ENCODE results near the gene ZNF362. TPM values are rescaled to one million over a fixed set of nuclear protein-coding genes. Genes with fewer than 3 reads are reported as not detected.

ZNF362 gene
- total and polyA plus RNA-seq, 10 of the 15 experiments (the other 5 are each of a cell fraction or from before 2014, with no cell fraction given): 0.74 to 22.8 (median 7.4) TPM

DNA sequence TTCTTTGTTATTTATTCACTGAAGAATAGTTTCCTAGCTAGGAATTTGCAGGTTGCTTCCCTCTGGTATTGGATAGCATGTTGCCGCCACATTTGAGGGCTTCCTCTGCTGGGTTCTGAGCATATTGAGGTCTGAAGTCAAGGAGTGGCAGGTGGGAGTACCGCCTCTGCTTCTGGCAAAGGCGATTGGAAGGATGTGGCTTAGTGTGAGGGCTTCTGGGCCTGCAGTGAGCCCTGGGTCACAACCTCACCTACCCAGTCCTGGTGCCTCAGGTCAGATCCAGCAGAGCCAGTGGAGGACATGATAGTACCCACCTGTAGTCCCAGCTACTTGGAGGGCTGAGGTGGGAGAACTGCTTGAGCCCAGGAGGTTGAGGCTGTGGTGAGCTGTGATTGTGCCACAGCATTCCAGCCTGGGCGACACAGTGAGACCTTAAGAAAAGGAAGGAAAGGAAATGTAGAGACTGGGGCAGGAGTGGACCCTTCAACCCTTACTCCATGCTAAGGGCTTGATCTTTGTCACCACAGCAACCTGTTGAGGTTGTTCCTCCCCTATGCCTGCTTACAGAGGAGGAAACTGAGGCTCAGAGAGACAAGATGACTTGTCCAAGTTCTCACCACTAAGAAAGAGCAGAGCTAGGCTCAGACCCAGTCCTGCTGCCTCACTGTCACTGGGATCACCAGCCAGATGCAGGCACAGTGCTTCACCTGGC, 41.8 kb downstream of the ZNF362 start (continued):
- TF ChIP-seq, protein P1, sequence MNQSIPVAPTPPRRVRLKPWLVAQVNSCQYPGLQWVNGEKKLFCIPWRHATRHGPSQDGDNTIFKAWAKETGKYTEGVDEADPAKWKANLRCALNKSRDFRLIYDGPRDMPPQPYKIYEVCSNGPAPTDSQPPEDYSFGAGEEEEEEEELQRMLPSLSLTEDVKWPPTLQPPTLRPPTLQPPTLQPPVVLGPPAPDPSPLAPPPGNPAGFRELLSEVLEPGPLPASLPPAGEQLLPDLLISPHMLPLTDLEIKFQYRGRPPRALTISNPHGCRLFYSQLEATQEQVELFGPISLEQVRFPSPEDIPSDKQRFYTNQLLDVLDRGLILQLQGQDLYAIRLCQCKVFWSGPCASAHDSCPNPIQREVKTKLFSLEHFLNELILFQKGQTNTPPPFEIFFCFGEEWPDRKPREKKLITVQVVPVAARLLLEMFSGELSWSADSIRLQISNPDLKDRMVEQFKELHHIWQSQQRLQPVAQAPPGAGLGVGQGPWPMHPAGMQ (IDR thresholded peaks at IDR 0.05; ENCODE audit: borderline replicate concordance): no peak
- TF ChIP-seq EZH2 (IDR thresholded peaks at IDR 0.05; ENCODE audit: borderline replicate concordance, control insufficient read depth, low read depth, low read length): no peak
- TF ChIP-seq NRF1 (conservative IDR thresholded peaks at IDR 0.05; ENCODE audit: low read depth, low read length): no peak
- no peak for TF ChIP-seq POU2F2 (IDR thresholded peaks at IDR 0.05; ENCODE audit: borderline replicate concordance, low read depth, low read length)

DNA sequence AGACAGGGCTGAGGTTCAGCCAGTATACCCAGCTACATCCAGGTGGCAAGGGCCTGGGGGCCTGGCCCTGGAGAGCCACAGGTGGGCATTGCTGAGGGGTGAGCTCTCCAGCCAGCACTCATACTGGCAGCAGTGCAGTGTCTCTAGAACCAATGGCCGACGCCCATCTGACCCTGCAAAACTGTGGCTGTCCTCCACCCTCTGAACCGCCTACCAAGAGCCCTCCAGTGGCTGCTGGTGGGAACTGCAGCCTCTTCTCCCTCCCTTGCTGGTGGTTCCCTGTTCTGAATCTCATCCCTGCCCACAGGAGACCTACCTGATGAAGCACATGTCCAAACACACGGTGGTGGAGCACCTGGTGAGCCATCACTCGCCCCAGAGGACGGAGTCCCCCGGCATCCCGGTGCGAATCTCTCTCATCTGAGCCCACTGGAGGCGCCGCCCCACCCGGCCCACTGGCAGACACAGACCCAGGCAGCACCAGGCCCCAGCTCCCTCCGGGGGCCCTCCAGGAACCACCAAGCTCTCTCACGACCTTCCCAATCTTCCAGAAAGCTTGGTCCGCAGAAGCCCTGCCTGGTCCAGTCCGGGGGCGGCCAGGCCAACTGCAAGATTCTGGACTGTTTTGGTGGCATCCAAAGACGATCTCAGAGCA, 42.5 kb downstream of the ZNF362 start:
- no peaks in the 10 kb centered on the region for H3K4me1 ChIP-seq (ENCODE audit: control insufficient read depth, insufficient read depth, low read length)
- no peak overlapping the region for H3K9ac ChIP-seq (ENCODE audit: control insufficient read depth, insufficient read depth, low read length)
- H3K4me2 ChIP-seq (ENCODE audit: control insufficient read depth, insufficient read depth): no peak overlapping the region
- SMC1A ChIA-PET (ENCODE audit: uncharacterized antibody, unreplicated experiment): interaction anchor here (1.4 to 7.5 kb wide), 3 partner anchors 67 to 172 kb away, joined by 4 to 149 read pairs (median 71); partner anchors contain the start of gene ZSCAN20
- intact Hi-C loops (cut with micrococcal nuclease; ENCODE audit: unreplicated experiment) (loop anchor here (5.0 kb wide), 2 partner anchors 161 to 186 kb away; no protein-coding TSS in a partner anchor), in situ Hi-C loops (cut with MboI) (loop anchor here (5.0 kb wide), 3 partner anchors 69 to 314 kb away; no protein-coding TSS in a partner anchor)
- no peaks in the 10 kb centered on the region for H4K20me1 ChIP-seq (ENCODE audit: control insufficient read depth, insufficient read depth)
- H3K27me3 ChIP-seq (replicated peaks in 1 of 2; ENCODE audit: control insufficient read depth in 2 of 2, insufficient read depth in 2 of 2, low read length in 1 of 2): no peaks in the 10 kb centered on the region
- POLR2A ChIA-PET: no interaction called here
- no TSS peak for BruUV-seq (replicated peaks)
- no peak overlapping the region for H2AFZ ChIP-seq (ENCODE audit: control insufficient read depth, low read depth, low read length)
- RAD21 ChIA-PET (ENCODE audit: unreplicated experiment): interaction anchor here (6.0 kb wide), 1 partner anchor 171 kb away, joined by 103 read pairs; the partner anchor contains the start of gene ZSCAN20
- CTCF ChIA-PET: interaction anchor here (1.1 to 7.8 kb wide), 11 partner anchors 17 to 186 kb away, joined by 3 to 239 read pairs (median 4); partner anchors contain the start of gene ZSCAN20
- FAIRE-seq: peak; percentile 66
- peak; percentile 88 for ATAC-seq
- no peaks in the 10 kb centered on the region for H3K9me3 ChIP-seq (replicated peaks; ENCODE audit: control insufficient read depth, insufficient read depth, low read length)
- H3K36me3 ChIP-seq (ENCODE audit: control insufficient read depth in 2 of 2, insufficient read depth in 2 of 2, low read length in 1 of 2): peaks cover 0 to 3% of the 10 kb centered on the region in 2 experiments; a peak in 3 of 4 replicates
- no peak for DNase-seq (ENCODE audit: low read depth, low spot score)
- WGBS (ENCODE audit: insufficient coverage, insufficient replicate concordance, low lambda C conversion rate, missing lambda C conversion rate): 53% methylated on average over 18 of the region's 18 CpGs
- no peak overlapping the region for H3K27ac ChIP-seq (ENCODE audit: control insufficient read depth, insufficient read depth)
- H3K79me2 ChIP-seq (ENCODE audit: control insufficient read depth, insufficient read depth, low read length): no peaks in the 10 kb centered on the region
- no peak overlapping the region for H3K4me3 ChIP-seq
- TF ChIP-seq SMAD1 (IDR thresholded peaks at IDR 0.05; ENCODE audit: low read depth, partially characterized antibody) (no peak), NR2C2 (IDR thresholded peaks at IDR 0.05; ENCODE audit: borderline replicate concordance, control insufficient read depth, insufficient read length, low read depth) (no peak), IRF3 (IDR thresholded peaks at IDR 0.05) (no peak), KDM1A (IDR thresholded peaks at IDR 0.05; ENCODE audit: borderline replicate concordance) (no peak), ZNF687 (IDR thresholded peaks at IDR 0.05) (no peak), CTCF (IDR thresholded peaks at IDR 0.05 in 2 of 3, conservative IDR thresholded peaks at IDR 0.05 in 1 of 3; ENCODE audit: control insufficient read depth in 2 of 3, extremely low read depth in 1 of 3, insufficient read depth in 1 of 3, low read depth in 3 of 3, low read length in 3 of 3) (peak; percentile 84 to 92 (median 87))

Measured in GM12878 (cell line).